Activated CD4-positive, alpha-beta memory T cell treated with anti-CD3 and anti-CD28 coated beads for 36 hours (primary cell): ENCODE data around the gene CYB5R4. TPM values are rescaled to one million over a fixed set of nuclear protein-coding genes. Genes with fewer than 3 reads are reported as not detected.

Experiments
- CTCF ChIA-PET: fragments of 350-600 bp; sonication (Branson Sonifier 250); formaldehyde crosslinking; loops from one replicate; lab custom pipeline; 2021; ENCODE audit warnings: antibody characterized with exemption, inconsistent platforms; lab: Charles Lee
- POLR2A ChIA-PET: fragments of 350-600 bp; sonication (Branson Sonifier 250); formaldehyde crosslinking; loops from one replicate; lab custom pipeline; 2021; ENCODE audit warnings: antibody characterized with exemption; lab: Charles Lee
- DNase-seq: peaks from one replicate; pipeline ENCODE4 v3.0.0-alpha.2; 2020
- H3K27ac Mint-ChIP-seq: one replicate; pipeline ENCODE4 v1.8.0; 2021; ENCODE audit warnings: mixed read lengths
- H3K27me3 Mint-ChIP-seq: one replicate; pipeline ENCODE4 v1.8.0; 2021; ENCODE audit warnings: mixed read lengths
- H3K36me3 Mint-ChIP-seq: one replicate; pipeline ENCODE4 v1.8.0; 2021; ENCODE audit warnings: mixed read lengths
- H3K4me1 Mint-ChIP-seq: one replicate; pipeline ENCODE4 v1.8.0; 2021; ENCODE audit warnings: low read depth, mixed read lengths
- H3K4me3 Mint-ChIP-seq: one replicate; pipeline ENCODE4 v1.8.0; 2021; ENCODE audit warnings: mild to moderate bottlenecking, mixed read lengths
- H3K9me3 Mint-ChIP-seq: one replicate; pipeline ENCODE4 v1.8.0; 2021; ENCODE audit warnings: mixed read lengths
- intact Hi-C: fragments of 100-400 bp; cut with micrococcal nuclease; formaldehyde crosslinking; loops from one replicate; pipeline ENCODE4 v1.15.1; 2023
- total RNA-seq, 2 experiments: library from RNA; stranded (reverse); gene quantifications; one replicate each; pipeline ENCODE4 v1.2.3, GENCODE V29; 2021

CYB5R4 gene
- total RNA-seq, 2 experiments from 2014 or later: 26.2 to 29.8 TPM

DNA sequence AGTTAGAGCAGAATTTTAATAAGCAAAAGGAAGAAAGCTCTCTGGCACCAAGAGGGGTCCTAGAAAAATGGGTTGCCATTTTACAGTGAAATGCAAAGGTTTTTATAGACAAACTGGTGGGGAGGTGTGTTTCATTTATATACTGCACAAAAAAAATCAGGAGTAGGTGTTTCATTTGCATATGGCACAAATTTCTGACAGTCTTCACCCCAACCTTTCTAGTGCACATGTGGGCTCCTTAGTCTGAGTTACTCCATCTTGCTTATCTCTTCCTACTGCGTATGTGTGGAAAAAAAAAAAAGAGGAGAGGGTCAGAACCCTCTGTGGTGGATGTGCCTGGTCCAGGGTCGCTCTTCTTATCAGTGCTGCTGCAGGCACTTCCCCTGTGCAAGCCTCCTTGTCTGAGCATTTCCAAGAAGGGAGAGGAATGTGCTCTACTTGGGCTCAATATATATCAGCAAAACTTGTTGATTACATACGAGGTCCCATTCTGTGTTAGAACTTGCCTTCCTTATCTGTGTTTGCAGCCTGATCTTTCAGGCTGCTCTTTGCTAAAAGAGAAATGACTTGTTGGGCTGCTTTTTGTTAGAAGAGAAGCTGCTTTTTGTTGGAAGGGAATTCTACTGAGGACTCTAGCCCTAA lies 115.0 kb downstream of the CYB5R4 start:
- Mint-ChIP-seq H3K4me3 (no peak overlapping the region), H3K9me3 (peaks cover 14% of the 10 kb centered on the region), H3K4me1 (no peaks in the 10 kb centered on the region), H3K36me3 (no peaks in the 10 kb centered on the region), H3K27ac (no peak overlapping the region), H3K27me3 (no peaks in the 10 kb centered on the region)
- ChIA-PET CTCF (no interaction called here), POLR2A (no interaction called here)
- intact Hi-C loops: no loop called here
- DNase-seq: no peak

GRCh38 chr6:83976037-83976755 lies 116.7 kb downstream of the CYB5R4 start:
- DNase-seq: no peak
- Mint-ChIP-seq H3K4me3 (no peak overlapping the region), H3K27me3 (no peaks in the 10 kb centered on the region), H3K36me3 (no peaks in the 10 kb centered on the region), H3K4me1 (no peaks in the 10 kb centered on the region), H3K27ac (no peak overlapping the region), H3K9me3 (peaks cover 2% of the 10 kb centered on the region)
- ChIA-PET POLR2A (no interaction called here), CTCF (no interaction called here)
- intact Hi-C loops: no loop called here

DNA sequence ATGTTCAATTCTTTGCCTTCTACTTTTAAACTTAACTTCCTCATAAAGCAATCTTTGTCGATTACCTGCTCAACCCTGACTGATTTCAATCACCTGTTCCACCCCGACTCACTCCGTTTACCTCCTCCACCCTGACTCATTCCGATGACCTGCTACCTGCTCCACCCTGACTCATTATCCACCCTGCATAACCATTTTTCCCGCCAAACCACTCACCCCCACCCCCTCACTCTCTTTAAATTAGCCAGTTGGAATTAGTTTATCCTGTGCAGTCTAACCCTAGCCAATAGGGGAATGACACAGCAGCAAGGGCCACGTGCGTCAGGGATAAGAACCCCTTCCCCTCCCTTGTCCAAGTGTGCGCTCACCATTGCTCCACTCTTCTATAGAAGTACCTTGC lies 117.4 kb downstream of the CYB5R4 start:
- DNase-seq: no peak
- ChIA-PET POLR2A (no interaction called here), CTCF (no interaction called here)
- Mint-ChIP-seq H3K4me3 (no peak overlapping the region), H3K9me3 (peaks cover 2% of the 10 kb centered on the region), H3K36me3 (no peaks in the 10 kb centered on the region), H3K4me1 (no peaks in the 10 kb centered on the region), H3K27ac (no peak overlapping the region), H3K27me3 (no peaks in the 10 kb centered on the region)
- intact Hi-C loops: no loop called here

- H3K9me3 Mint-ChIP-seq: peaks cover 2% of the 10 kb centered on the region
- CTCF ChIA-PET: no interaction called here
- H3K27ac Mint-ChIP-seq: no peak overlapping the region
- POLR2A ChIA-PET: no interaction called here
- no peaks in the 10 kb centered on the region for H3K27me3 Mint-ChIP-seq
- intact Hi-C loops: no loop called here
- H3K36me3 Mint-ChIP-seq: peaks cover 3% of the 10 kb centered on the region
- DNase-seq: no peak
- H3K4me1 Mint-ChIP-seq: no peaks in the 10 kb centered on the region
- no peak overlapping the region for H3K4me3 Mint-ChIP-seq
Measured at GRCh38 chr6:83978324-83978734, 118.8 kb downstream of the CYB5R4 start.

- no peaks in the 10 kb centered on the region for H3K27me3 Mint-ChIP-seq
- intact Hi-C loops: no loop called here
- H3K36me3 Mint-ChIP-seq: peaks cover 6% of the 10 kb centered on the region
- ChIA-PET CTCF (no interaction called here), POLR2A (no interaction called here)
- no peak for DNase-seq
- no peak overlapping the region for H3K4me3 Mint-ChIP-seq
- H3K9me3 Mint-ChIP-seq: peaks cover 2% of the 10 kb centered on the region
- H3K27ac Mint-ChIP-seq: no peak overlapping the region
- no peaks in the 10 kb centered on the region for H3K4me1 Mint-ChIP-seq
Measured at GRCh38 chr6:83978997-83979396, 119.5 kb downstream of the CYB5R4 start.

DNA sequence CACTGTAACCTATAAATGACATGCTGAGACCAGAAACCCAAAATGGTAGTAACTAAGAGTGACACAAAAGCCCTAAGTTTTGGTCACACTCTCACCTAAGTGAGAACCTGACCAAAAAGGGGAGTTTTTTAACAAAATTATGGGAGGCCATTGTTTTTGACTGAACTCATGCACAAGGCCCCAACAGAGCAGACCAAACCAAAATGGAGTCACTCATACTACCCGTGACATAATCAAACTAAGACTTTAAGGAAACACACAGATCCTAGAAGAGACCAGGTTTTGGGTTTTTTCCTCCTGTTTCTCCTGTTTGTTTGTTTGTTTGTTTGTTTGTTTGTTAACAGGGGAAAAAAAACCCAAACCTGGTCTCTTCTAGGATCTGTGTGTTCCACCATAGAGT lies 124.9 kb downstream of the CYB5R4 start:
- Mint-ChIP-seq H3K27ac (no peak overlapping the region), H3K9me3 (peaks cover 2% of the 10 kb centered on the region), H3K4me3 (no peak overlapping the region), H3K27me3 (no peaks in the 10 kb centered on the region), H3K36me3 (peaks cover 10% of the 10 kb centered on the region), H3K4me1 (no peaks in the 10 kb centered on the region)
- ChIA-PET CTCF (no interaction called here), POLR2A (no interaction called here)
- no peak for DNase-seq
- intact Hi-C loops: no loop called here

DNA sequence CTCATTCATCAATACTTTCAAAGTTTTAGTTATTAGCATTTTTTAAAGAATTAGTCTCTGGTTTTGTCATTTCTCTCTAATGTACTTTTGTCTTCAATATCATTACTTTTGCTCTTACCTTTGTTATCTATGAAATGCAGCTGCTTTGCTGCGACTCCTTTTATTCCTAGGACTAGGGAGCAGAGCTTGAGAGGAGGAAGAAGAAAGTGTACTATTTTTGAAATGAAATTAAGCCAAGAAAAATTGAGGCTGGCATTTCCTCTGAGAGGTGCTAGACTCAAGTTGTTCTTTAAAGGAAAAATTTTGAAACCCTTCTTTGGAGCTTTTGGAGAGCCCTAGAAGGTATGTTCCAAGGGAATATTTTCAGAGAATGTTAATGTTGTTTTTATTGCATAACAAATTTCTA lies 125.8 kb downstream of the CYB5R4 start:
- ChIA-PET CTCF (no interaction called here), POLR2A (no interaction called here)
- H3K27ac Mint-ChIP-seq: no peak overlapping the region

DNA sequence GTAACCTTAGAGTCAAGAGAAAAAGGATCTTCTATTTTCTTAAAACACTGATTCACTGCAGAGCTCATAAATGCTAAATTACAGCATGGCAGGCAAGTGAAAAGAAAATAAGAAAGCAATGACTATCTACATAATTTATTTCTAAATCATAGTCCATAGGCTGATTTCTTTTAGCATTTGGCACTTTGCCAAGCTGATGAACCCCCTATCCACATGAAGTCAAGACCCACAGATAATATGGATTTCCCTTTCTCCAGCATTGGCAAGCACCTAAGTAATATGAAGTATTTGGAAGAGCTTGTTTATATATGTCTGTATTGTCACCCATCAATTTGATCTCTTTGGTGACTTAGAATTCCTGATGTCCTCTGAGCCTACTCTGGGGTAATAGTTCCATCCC lies 126.2 kb downstream of the CYB5R4 start:
- Mint-ChIP-seq H3K9me3 (peaks cover 2% of the 10 kb centered on the region), H3K27ac (no peak overlapping the region), H3K4me3 (no peak overlapping the region), H3K36me3 (peaks cover 10% of the 10 kb centered on the region), H3K4me1 (no peaks in the 10 kb centered on the region), H3K27me3 (no peaks in the 10 kb centered on the region)
- ChIA-PET POLR2A (no interaction called here), CTCF (no interaction called here)
- intact Hi-C loops: no loop called here
- no peak for DNase-seq

More for the DNA sequence above, 125.8 kb downstream of the CYB5R4 start:
- H3K4me3 Mint-ChIP-seq: no peak overlapping the region
- intact Hi-C loops: no loop called here
- peaks cover 10% of the 10 kb centered on the region for H3K36me3 Mint-ChIP-seq
- no peaks in the 10 kb centered on the region for H3K27me3 Mint-ChIP-seq
- DNase-seq: no peak
- H3K9me3 Mint-ChIP-seq: peaks cover 2% of the 10 kb centered on the region
- H3K4me1 Mint-ChIP-seq: no peaks in the 10 kb centered on the region

DNA sequence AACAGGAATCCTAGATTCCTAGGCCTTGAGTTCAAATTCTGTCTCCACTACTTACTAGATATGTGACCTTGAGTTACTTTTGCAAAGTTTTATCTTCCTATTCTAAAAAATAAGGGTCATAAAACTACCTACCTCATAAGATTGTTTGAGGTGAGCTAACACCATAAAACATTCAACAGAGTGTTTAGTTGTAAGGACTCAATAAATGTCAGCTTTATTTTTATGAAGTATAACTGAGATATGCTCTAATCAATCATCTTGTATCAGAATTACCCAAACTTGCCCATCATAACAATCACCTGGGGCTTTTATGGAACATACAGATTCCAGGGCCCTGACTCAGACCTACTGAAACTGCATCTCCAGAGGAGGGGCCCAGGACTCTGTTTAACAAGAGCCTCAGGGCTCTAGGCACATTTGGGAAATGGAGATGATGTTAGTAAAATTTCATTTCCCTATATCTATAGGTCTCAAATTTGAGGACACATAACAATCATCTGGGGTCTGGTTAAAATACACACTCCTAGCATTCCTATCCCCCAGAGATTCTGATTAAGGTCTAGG lies 138.6 kb downstream of the CYB5R4 start:
- intact Hi-C loops: no loop called here
- DNase-seq: no peak
- peaks cover 2% of the 10 kb centered on the region for H3K36me3 Mint-ChIP-seq
- no peak overlapping the region for H3K27ac Mint-ChIP-seq
- H3K4me1 Mint-ChIP-seq: no peaks in the 10 kb centered on the region
- ChIA-PET CTCF (interaction anchor here (1.0 kb wide), 1 partner anchor 37 kb away, joined by 3 read pairs; no protein-coding TSS in a partner anchor), POLR2A (interaction anchor here (0.5 kb wide), 1 partner anchor 236 kb away, joined by 3 read pairs; no protein-coding TSS in a partner anchor)
- H3K9me3 Mint-ChIP-seq: peaks cover 12% of the 10 kb centered on the region
- peaks cover 10% of the 10 kb centered on the region for H3K27me3 Mint-ChIP-seq
- H3K4me3 Mint-ChIP-seq: no peak overlapping the region

- intact Hi-C loops: no loop called here
- no peak for DNase-seq
- no peaks in the 10 kb centered on the region for H3K4me1 Mint-ChIP-seq
- H3K4me3 Mint-ChIP-seq: no peak overlapping the region
- H3K9me3 Mint-ChIP-seq: peaks cover 5% of the 10 kb centered on the region
- CTCF ChIA-PET: no interaction called here
- peaks cover 15% of the 10 kb centered on the region for H3K27me3 Mint-ChIP-seq
- no peaks in the 10 kb centered on the region for H3K36me3 Mint-ChIP-seq
- POLR2A ChIA-PET: no interaction called here
- no peak overlapping the region for H3K27ac Mint-ChIP-seq
Measured at GRCh38 chr6:84001119-84001518, 141.6 kb downstream of the CYB5R4 start.

GRCh38 chr6:84002226-84002625 lies 142.7 kb downstream of the CYB5R4 start:
- DNase-seq: no peak
- no peak overlapping the region for H3K4me3 Mint-ChIP-seq
- POLR2A ChIA-PET: no interaction called here
- H3K27ac Mint-ChIP-seq: no peak overlapping the region
- peaks cover 17% of the 10 kb centered on the region for H3K27me3 Mint-ChIP-seq
- H3K4me1 Mint-ChIP-seq: no peaks in the 10 kb centered on the region
- intact Hi-C loops: no loop called here
- no peaks in the 10 kb centered on the region for H3K9me3 Mint-ChIP-seq
- CTCF ChIA-PET: no interaction called here
- H3K36me3 Mint-ChIP-seq: no peaks in the 10 kb centered on the region

- ChIA-PET POLR2A (no interaction called here), CTCF (no interaction called here)
- no peak overlapping the region for H3K4me3 Mint-ChIP-seq
- no peaks in the 10 kb centered on the region for H3K36me3 Mint-ChIP-seq
- H3K9me3 Mint-ChIP-seq: no peaks in the 10 kb centered on the region
- DNase-seq: no peak
- H3K27me3 Mint-ChIP-seq: peaks cover 17% of the 10 kb centered on the region
- intact Hi-C loops: no loop called here
- H3K27ac Mint-ChIP-seq: no peak overlapping the region
- no peaks in the 10 kb centered on the region for H3K4me1 Mint-ChIP-seq
Measured at GRCh38 chr6:84003131-84003530, 143.6 kb downstream of the CYB5R4 start.
